NCI-H1048 (cell line): ENCODE results near the gene QTRT2.

Experiments
- DNase-seq: peaks from one replicate; lab custom pipeline; 2025; lab: John Stamatoyannopoulos, UW

QTRT2 gene

DNA sequence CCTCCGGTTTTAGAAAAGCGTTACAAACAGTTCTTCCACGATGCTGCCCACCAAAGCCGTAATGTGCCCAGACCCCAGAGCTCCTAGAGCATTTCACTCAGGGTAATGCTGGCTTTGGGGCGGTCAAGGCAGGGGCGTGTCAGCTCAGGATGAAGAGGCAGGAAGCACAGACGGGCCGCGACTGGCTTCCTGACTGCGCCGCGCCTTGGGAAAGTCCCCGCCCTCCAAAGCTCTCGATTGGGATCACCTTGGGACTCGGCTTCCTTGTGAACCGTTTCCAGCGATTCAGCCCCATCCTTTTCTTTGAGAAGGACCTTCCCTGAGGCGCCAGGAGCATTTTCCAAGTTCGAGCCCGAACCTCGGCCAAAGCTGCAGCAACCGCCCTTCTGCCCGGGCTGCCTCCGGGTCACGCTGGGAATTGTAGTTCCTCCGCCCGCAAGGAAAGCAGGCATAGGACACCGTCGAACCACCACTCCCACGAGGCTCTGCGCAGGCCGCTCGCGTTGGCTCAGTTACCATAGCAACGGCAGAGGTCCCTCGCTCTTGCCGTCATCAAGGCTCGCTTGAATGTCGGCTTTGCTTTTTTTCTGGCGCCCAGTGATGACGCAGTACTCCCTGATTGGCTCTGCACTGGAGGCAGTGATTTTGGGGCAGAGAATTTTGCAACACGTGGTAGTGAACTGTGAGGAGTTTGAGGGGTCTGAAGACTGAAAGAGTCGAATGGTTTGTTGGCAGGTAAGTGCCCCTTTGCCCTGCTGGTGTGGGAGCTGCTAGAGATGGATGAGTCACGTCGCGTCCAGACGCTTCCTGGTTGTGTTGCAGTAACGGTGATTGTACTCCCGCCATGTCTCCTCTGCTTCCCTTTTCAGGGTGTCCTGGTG is at the start of gene QTRT2, which contains the start of gene CCDC191:
TSS of gene QTRT2 (plus strand) at position 608 of the 881 bp plus-strand sequence. CDS start 8,521 bp downstream, outside the sequence.
TSS of gene CCDC191 (minus strand) at position 397 of the 881 bp plus-strand sequence. CDS start at position 337, 60 bp downstream.
- peak; percentile 96 for DNase-seq

DNA sequence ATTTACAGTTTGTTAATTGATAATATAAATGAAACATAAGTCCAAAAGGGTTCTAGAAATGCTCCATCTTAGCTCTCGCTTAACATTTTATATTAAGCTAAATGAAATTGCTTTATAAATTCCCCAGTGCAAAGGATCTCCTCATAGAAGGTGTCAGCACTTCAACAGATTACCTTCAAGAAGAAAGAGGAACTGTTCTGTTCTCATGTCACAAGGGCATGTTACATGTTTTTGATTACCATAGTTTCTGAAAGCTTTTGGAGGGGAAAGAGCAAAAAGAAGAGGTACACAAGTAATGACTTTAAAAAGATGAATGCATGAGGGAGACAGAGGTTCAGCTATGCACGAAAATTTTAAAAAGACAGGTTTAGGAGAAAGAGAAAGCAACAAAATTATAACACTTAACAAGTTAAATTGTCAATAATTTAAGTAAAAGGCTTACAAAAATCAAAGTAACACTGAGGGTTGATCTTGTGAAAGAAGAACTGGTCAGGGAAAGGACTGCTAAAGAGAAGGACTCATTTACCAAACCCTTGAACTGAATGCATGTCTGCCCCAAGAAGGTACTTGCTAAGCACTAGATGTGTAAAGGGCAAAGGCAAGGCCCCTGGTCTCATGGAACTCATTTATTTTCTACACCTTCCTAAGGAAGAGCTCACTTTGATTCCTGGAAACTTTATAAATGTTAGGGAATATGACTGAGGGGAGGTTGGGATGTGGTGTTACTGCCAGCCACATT is 45.3 kb upstream of the QTRT2 start:
- DNase-seq = no peak

GRCh38 chr3:114014211-114014610 is 42.3 kb upstream of the QTRT2 start:
- no peak for DNase-seq

DNA sequence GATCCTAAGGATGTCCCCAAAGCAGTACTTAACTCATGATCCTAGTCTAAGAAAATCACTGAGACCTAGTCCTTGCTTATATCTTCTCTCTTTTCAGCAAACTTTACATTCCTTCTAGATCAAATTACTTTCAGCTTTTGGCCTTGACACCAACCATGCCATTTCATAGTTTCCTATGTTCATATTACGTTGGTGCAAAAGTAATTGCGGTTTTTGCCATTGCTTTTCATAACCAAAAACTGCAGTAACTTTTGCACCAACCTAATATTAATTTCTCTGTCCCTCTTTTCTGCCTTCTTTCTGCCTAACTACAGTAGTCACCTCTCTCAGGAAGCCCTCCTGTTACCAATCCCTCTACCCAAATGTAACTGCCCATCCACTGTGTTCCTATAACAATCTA is 37.1 kb upstream of the QTRT2 start:
- no peak for DNase-seq

- DNase-seq = no peak
Observed at GRCh38 chr3:114020907-114021306, 35.6 kb upstream of the QTRT2 start.

DNA sequence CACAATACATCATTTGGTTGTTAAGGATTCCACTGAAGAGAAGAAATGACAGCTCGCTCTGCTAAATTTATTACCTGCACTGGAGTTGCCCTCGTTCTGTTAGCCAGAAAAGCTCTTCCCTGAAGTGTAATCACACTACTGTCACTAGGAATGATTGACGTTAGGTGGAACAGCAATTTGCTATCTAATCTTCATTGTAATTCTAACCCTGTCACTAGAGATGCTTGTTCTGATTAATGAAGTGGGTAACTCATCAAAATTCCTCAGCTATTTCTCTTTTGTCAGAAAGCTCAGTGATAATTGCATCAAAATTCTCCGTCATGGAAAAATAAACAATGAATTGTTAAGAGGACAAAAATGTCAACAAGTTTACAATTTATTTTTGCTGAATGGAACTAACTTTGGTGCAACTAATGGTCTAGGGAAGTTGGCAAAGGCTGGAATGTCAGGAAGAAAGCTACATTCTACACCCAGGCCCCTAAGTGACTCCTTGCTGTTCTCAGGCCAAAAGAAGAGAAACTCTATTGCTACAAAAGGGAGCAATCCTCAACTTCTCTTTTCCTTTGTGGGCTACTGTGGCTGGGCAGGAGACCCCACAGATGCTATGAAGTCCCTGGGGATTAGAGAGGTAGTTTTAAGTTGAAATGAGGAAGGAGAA is 34.3 kb upstream of the QTRT2 start:
- DNase-seq = no peak

GRCh38 chr3:114025451-114025850 is 31.1 kb upstream of the QTRT2 start:
- DNase-seq = no peak

GRCh38 chr3:114026331-114026730 is 30.2 kb upstream of the QTRT2 start:
- no peak for DNase-seq

GRCh38 chr3:114033721-114034120 is 22.8 kb upstream of the QTRT2 start:
- no peak for DNase-seq

DNA sequence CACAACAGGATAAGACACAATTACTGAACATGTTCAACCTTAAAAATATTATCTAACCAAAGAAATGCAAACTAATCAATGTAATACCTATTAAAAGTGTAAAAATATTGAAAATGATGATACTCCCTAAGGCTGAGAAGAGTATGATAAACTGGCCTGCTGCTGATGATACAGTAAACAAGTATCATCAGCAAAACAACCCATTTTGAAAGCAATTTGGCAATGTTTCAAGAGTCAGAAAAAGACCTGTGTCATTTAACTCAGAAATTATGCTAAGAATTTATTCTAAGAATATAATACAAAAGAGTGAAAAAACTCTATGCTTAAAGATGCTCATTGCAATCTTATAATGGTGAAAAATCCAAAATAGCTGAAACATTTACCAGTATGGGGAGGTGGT is 22.3 kb upstream of the QTRT2 start:
- DNase-seq = no peak

DNA sequence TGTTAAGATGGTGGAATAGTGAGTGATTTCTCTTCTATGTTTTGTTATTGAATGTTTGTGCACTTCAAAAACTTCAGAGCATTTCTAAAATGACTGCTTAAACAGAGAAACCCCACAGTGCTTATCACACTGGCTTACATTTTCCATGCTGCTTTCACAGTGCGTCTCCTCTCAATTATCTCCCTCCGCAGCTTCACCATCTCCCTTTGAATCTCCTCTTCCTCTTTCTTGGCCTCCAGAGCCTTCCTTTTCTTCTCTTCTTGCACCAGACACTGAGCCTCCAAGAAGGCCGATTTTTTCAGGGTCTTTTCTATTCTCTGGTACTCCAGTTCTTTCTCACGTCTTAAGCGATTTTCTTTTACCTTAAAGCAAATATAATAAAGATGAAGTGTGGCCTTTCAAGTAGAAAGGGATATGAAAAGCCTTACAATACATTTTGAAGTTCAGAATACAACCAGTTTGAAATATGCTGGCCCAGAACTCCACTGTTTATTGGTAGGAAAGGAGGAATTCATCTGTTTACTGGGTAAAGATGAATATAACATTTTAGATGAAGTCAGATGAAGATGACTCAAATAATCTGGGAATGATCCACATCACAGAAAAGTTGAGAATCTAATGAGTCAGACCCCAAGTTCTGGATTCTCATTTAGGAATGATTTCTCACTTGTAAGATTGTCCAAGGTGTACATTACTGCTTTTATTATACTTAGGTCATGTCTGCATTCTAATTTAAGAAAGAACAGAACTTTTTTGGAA is 21.6 kb upstream of the QTRT2 start:
- no peak for DNase-seq

- DNase-seq = no peak
Observed at GRCh38 chr3:114035896-114036295, 20.6 kb upstream of the QTRT2 start.

GRCh38 chr3:114043205-114043604 is 13.3 kb upstream of the QTRT2 start:
- no peak for DNase-seq

GRCh38 chr3:114052216-114052615 is 4.3 kb upstream of the QTRT2 start:
- DNase-seq = no peak

DNA sequence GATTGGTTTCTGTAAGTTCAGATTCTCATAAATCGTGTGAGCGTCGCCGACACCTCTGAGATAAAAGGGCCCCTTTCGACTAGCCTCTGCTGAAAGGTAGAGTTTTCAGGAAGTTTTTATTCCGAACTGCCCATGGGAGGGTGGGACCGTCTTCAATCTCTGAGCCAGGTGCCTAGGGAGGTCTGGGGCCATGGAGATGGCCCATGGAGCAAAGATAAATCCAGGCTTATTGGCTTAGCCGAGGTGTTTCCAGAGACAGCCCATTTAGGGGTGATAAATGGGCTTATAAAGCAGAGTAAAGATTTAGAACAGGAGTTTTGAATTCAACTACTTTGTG is 442 bp downstream of the QTRT2 start:
- no peak for DNase-seq

- no peak for DNase-seq
Observed at GRCh38 chr3:114058646-114059045, 2.1 kb downstream of the QTRT2 start.

DNA sequence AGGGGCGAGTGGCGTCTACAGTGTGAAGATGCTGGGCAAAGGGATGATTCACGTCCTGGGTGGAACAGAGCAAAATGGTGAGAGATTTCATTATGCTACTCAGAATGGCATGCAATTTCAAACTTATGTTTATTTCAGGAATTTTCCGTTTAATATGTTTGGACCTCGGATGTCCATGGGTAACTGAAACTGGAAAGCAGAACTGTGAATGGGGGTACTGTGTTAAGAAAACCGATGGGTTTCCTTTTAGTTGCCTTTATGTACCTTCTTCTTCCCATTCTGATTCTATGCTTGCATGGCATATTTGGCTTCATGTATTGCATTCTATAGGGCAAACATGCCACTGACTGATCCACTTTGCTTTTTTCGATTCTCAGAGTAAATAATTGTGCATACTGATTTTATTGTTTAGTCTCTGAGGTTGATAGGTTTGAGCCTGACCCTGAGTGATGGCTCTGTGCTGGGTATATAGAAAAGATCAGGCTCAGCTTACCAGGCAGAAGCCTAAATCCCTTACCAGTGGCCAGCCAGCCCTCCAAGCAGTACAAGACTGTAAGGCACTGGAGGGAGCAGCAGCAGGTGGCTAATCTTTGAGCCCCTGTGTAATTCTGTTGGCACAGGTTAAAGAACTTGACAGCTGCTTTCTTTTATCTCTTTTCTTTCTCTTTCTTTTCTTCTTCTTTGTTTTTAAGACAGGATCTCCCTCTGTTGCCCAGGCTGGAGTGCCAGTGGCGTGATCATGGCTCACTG is 4.5 kb downstream of the QTRT2 start:
- no peak for DNase-seq

GRCh38 chr3:114067804-114068203 is 11.3 kb downstream of the QTRT2 start:
- no peak for DNase-seq

GRCh38 chr3:114068336-114068735 is 11.8 kb downstream of the QTRT2 start:
- no peak for DNase-seq

GRCh38 chr3:114071786-114072185 is 15.2 kb downstream of the QTRT2 start:
- DNase-seq = no peak

GRCh38 chr3:114076711-114077110 is 20.2 kb downstream of the QTRT2 start:
- no peak for DNase-seq
